ENCODE results near the gene MAN2C1.

Gene MAN2C1

GRCh38 chr15:75309711-75310110 lies 58.7 kb downstream of the MAN2C1 start:
- no peak for DNase-seq (ENCODE audit: low read depth in 3 of 3)

GRCh38 chr15:75307778-75308390 lies 60.5 kb downstream of the MAN2C1 start:
- DNase-seq (ENCODE audit: low read depth in 3 of 3), result peak in 1 of 3 donors; percentile 9

- DNase-seq (ENCODE audit: low read depth in 3 of 3), result no peak
Measured at GRCh38 chr15:75306188-75306587, 62.2 kb downstream of the MAN2C1 start.
